Muscle layer of colon (tissue), 2 donors: ENCODE data around the gene CBX6.

Experiments used
- H3K27ac ChIP-seq: one replicate; pipeline ENCODE4 v1.7.0; 2013; ENCODE audit warnings: low read depth, mild to moderate bottlenecking, low read length, moderate library complexity
- H3K27me3 ChIP-seq, 2 donors: one replicate each; pipeline ENCODE4 v1.7.0; 2013; ENCODE audit warnings: low read length in 2 of 2, mild to moderate bottlenecking in 2 of 2; ENCODE audit not compliant: insufficient read depth in 2 of 2, control insufficient read depth in 1 of 2
- H3K36me3 ChIP-seq: one replicate; pipeline ENCODE4 v1.7.0; 2013; ENCODE audit warnings: mild to moderate bottlenecking, low read length; ENCODE audit not compliant: insufficient read depth
- H3K4me1 ChIP-seq: one replicate; pipeline ENCODE4 v1.7.0; 2013; ENCODE audit warnings: mild to moderate bottlenecking, low read length; ENCODE audit not compliant: insufficient read depth
- H3K4me3 ChIP-seq, 2 donors: one replicate each; pipeline ENCODE4 v1.7.0; 2013; ENCODE audit warnings: low read length in 2 of 2, low read depth in 1 of 2, mild to moderate bottlenecking in 1 of 2, moderate library complexity in 1 of 2
- H3K9ac ChIP-seq: one replicate; pipeline ENCODE4 v1.7.0; 2013; ENCODE audit warnings: low read length
- H3K9me3 ChIP-seq: one replicate; pipeline ENCODE4 v1.7.0; 2013; ENCODE audit warnings: mild to moderate bottlenecking, low read length
- donor health status: abdominal sarcoma.
- donor health status: Adenocarcinoma of cecum.

Gene CBX6

DNA sequence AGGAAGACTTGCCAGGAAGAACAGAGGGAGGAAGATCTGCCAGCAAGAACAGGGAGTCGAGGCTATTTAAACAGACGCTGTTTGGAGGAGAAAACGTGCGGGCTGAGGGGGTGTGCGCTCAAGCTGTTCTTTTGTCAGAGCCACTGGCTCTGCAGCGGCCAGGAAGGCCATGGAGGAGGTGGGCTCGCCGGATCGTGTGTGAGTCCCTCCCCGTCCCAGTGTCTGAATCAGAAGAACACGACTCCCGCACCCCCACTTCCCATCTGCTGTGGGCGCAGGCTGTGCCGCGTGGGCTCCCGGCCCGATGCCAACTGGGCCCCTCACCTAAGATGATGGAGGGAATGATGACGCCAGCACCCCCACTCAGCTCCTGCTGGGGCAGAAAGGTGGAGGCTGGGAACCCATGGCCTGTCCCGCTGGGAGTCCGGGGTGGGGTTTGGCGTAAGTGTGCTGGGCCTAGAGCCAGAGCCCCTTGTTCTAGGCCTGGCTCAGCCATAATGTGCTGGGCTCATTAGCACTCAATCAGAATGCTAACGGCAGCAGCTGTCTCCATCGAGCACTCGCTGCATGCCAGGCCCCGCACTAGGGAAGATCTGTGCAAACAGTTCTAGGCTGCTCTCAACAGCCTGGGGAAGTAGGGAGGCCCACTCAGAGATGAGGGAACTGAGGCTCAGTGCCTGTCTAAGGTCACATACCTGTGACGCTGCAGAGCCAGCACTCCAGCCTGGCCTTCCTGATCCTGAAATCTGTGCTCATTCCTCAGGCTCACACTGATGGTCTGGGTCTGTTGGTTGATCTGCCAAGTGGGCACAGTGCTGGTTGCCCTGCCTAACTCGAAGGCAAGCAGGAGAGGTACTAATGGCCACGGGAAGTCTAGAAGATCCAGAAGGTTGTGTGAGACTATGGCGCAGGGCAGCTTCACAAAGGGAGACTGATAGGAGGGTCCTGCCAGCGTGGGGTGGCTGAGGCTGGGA is 39.7 kb downstream of the CBX6 start:
- no peaks in the 10 kb centered on the region for H3K4me1 ChIP-seq
- no peak overlapping the region for H3K9ac ChIP-seq
- H3K27me3 ChIP-seq = no peaks in the 10 kb centered on the region
- peaks cover 4% of the 10 kb centered on the region for H3K36me3 ChIP-seq
- no peak overlapping the region for H3K27ac ChIP-seq
- no peak overlapping the region for H3K4me3 ChIP-seq
- H3K9me3 ChIP-seq = no peaks in the 10 kb centered on the region

DNA sequence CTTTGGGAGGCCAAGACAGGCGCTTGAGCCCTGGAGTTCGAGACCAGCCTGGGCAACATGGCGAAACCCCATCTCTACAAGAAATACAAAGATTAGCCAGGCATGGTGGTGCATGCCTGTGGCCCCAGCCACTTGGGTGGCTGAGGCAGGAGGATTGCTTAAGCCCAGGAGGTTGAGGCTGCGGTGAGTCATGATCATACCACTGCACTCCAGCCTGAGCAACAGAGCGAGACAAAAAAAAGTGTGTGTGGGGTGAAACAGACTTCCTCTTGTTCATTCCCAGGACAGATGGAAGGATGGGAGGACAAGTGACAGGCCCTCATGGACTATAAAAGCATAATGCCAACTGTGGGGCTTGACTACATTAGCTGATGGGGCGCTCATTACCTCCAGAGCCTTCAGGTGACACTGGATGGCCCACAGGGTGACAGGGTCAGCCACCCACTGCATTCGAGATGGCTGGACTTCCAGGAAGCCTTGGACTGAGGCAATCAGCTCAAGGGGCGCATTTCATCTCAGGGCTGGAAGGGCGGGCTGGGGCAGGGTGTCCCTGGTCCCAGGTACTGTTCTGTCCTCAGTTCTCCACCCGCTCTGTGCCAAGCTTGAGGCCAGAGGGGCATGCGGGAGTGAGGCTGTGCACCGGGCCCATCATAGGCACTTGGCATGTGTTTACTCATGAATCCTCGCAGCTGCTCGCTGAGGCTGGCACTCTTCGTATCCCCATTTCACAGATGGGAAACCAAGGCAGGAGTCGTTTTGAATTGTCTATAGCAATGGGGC is 40.7 kb downstream of the CBX6 start:
- Histone ChIP-seq H3K4me3 (no peak overlapping the region), H3K27me3 (no peaks in the 10 kb centered on the region), H3K36me3 (peaks cover 3% of the 10 kb centered on the region), H3K27ac (no peak overlapping the region), H3K9me3 (no peaks in the 10 kb centered on the region), H3K9ac (no peak overlapping the region), H3K4me1 (no peaks in the 10 kb centered on the region)

DNA sequence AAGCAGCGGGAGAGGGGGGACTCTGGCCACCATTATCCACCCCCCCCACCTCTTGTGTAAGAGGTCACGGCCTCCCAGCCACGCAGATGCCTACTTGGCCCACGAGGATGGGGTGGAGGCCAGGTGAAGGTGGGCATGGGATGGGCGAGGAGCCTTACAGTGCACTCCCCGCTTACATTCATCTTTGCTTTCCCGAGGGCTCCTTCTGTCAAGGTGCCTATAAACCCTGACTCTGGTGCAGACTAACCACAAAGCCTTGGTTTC is 41.2 kb downstream of the CBX6 start:
- Histone ChIP-seq H3K27ac (no peak overlapping the region), H3K27me3 (no peaks in the 10 kb centered on the region), H3K9ac (no peak overlapping the region), H3K36me3 (no peaks in the 10 kb centered on the region), H3K4me1 (no peaks in the 10 kb centered on the region), H3K4me3 (no peak overlapping the region), H3K9me3 (no peaks in the 10 kb centered on the region)

DNA sequence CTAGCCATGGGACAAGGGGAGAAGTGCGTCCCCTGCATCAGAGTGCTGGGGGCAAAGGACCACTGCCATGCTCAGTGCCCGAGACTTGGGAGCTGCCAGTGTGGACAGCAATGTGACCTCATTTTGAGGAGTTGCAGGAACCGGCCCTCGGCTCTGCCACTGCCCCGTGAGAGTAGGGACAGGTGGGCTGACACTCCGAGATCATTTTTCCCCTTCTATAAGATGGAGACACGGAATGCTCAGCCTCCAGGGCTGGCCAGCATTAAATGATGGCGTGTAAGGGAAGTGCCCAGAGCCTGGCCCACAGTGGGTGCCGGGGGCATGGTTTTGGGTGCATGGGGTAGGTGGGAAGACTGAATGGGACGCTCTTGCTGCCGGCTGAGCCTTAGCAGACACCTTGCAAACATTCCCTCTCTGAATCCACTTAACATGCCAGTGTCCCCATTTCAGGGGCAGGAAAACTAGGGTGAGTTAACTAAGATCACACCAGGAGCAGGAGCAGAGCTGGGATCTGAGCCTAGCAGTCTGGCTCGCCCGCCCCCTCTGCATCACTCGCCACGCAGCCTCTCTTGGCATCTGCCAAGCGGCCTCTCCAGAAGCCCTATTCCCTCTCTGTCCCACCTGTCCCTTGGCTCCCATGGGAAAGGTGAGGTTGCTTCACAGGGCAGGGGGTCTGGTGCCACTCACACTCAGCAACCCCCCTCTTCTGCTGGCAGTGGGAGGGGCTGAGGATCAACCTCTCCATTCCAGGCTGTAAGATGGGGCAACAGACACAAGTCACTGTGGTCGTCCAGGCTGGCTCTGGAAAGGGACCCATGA is 41.8 kb downstream of the CBX6 start:
- Histone ChIP-seq H3K27ac (no peak overlapping the region), H3K4me3 (no peak overlapping the region), H3K36me3 (no peaks in the 10 kb centered on the region), H3K4me1 (no peaks in the 10 kb centered on the region), H3K27me3 (no peaks in the 10 kb centered on the region), H3K9ac (no peak overlapping the region), H3K9me3 (no peaks in the 10 kb centered on the region)

DNA sequence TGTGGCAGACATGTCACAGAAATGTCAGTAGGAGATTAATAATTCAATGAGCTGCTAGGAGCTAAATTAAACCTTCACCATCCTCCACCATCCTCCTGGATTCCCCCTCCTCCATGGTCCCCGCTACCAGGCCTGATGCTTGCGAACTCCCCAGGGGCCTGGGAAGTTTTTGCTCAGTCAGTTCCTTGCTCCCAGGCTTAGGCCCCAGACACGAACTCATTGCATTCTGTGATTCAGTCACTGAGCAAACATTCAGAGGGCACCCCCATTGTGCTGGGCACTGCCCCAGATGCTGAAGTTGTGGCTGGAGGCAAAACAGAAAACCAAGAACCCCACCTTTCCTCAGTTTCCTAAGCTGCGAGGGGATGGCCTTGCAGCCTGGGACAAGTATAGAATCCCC is 42.5 kb downstream of the CBX6 start:
- Histone ChIP-seq H3K9ac (no peak overlapping the region), H3K9me3 (no peaks in the 10 kb centered on the region), H3K36me3 (no peaks in the 10 kb centered on the region), H3K4me3 (no peak overlapping the region), H3K27ac (no peak overlapping the region), H3K4me1 (no peaks in the 10 kb centered on the region), H3K27me3 (no peaks in the 10 kb centered on the region)

DNA sequence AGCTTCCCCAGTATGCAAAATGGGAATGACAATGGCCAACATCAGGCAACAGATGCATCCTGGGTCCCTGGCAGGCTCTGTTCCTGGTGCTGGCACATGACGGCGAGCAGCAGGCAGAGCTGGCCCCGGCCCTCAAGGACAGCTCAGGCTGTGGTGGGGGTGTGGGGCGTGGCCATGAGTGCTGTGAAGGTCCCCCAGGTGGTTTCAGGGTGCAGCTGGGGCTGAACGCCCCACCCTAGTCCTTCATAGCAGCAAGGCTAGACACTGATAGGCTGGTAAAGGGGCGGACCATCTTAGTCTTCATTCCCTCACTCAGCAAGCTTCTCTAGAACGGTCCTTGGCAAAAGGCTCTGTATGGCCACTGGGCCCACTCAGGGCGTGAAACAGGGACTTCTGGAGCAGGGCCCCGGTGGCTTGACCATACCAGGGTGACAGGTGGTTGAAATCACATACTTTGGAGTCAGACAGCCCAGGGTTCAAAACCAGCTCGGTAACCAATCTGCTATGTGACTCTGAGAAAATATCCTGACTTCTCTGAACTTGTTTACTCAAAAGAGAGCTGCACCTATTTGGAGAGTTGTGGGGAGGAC is 43.3 kb downstream of the CBX6 start:
- Histone ChIP-seq H3K4me1 (no peaks in the 10 kb centered on the region), H3K36me3 (no peaks in the 10 kb centered on the region), H3K9ac (no peak overlapping the region)

DNA sequence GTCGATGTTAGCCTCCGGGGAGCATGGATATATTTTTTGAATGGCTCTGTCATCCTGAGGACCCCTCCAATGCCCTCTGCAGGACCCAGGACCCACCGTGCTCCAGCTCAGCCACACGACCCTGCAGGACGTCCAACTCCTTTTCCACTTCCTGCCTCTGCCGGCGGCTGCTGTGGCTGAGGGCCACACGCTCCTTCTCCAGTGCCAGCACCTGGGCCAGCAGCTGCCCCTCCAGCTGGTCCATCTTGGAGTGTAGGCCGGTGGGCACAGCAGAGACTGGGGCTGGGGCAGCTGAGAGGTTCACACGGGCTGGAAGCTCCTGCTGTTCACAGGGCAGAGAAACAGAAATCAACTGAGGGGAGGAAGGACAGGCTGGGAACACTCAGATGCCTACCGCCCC is 43.8 kb downstream of the CBX6 start:
- Histone ChIP-seq H3K9ac (no peak overlapping the region), H3K27ac (no peak overlapping the region), H3K36me3 (no peaks in the 10 kb centered on the region), H3K4me1 (no peaks in the 10 kb centered on the region), H3K9me3 (no peaks in the 10 kb centered on the region), H3K4me3 (no peak overlapping the region), H3K27me3 (no peaks in the 10 kb centered on the region)

More for the DNA sequence above, 43.3 kb downstream of the CBX6 start:
- Histone ChIP-seq H3K27me3 (no peaks in the 10 kb centered on the region), H3K27ac (no peak overlapping the region), H3K4me3 (no peak overlapping the region), H3K9me3 (no peaks in the 10 kb centered on the region)

DNA sequence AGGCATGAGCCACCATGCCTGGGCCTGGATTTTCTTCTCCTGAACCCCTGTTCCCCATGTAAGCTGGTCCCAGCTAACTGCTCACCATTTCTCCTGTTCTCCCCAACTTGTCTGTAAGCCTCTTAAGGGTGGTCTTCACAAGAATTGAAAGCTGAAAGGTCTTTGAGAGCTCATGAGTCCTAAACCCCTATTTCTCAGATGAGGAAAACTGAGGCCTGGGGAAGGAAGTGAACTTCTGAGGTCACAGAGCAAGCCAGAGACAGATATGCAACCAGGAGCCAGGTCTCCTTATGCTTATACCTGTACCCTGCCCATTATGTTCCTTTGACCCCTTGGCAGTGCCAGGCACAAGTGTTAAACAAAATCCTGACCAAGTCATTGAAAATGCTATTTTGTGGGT is 44.5 kb downstream of the CBX6 start:
- Histone ChIP-seq H3K27ac (no peak overlapping the region), H3K27me3 (no peaks in the 10 kb centered on the region), H3K9me3 (no peaks in the 10 kb centered on the region), H3K4me1 (no peaks in the 10 kb centered on the region), H3K36me3 (no peaks in the 10 kb centered on the region), H3K9ac (no peak overlapping the region), H3K4me3 (no peak overlapping the region)

DNA sequence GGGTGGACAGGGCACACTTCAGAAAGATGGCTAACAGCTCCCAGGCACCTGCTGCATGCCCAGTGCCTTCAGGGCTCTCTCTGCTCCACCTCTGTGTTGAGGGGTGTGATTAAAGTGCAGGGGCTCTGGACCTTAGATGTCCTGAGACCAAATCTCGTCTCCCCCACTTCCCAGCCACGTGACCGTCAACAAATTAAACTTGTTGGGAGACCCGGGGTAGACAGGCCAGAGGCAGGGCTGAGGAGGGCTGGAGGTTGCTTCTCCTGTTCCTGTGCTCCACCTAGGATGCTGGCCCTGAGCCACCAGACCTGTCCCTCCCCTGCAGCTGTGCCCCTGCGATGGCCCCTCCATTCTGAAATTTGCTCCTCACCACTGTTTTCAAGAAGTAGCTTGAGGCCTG is 45.2 kb downstream of the CBX6 start:
- H3K9me3 ChIP-seq = no peaks in the 10 kb centered on the region
- H3K9ac ChIP-seq = no peak overlapping the region
- H3K36me3 ChIP-seq = no peaks in the 10 kb centered on the region
- H3K4me3 ChIP-seq = no peak overlapping the region
- H3K4me1 ChIP-seq = no peaks in the 10 kb centered on the region
- no peak overlapping the region for H3K27ac ChIP-seq
- no peaks in the 10 kb centered on the region for H3K27me3 ChIP-seq

DNA sequence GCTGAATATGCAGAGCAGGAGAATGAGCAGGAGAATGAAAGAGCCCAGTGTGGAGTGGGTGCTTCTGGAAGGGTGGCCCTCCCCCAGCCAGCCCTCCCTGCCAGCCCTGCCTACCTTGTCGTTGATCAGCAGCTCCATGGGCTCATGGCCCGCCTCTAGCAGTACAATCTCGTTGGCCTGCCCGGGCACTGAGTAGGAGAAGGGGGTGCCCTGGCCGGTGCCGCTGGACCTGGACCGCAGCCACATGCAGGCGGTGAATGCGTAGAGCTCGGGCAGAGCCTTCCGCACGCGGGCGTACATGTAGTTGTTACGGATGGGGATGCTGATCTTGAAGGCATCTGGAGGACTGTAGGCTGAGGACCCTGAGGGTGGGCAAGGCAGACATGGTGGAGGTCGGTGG is 45.6 kb downstream of the CBX6 start:
- H3K9ac ChIP-seq = no peak overlapping the region
- no peaks in the 10 kb centered on the region for H3K27me3 ChIP-seq

DNA sequence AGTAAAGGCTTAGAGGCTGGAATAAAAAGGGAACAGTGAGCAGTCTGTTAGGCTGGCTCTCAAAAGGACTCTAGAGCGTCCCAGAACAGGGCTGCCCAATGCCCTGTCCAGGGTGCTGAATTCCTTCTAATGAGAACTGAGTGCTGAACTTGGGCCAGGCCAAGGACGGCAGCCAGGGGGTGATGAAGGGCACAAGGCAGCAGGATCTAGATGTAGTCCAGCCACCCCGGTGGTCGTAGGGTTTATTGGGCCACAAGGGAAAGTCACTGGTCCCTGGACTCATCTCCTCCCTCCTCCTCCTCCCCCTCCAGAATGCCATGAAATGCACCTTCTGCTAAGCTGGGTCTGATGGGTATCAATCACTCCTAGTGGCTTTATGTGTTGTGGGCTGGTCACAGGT is 47.4 kb downstream of the CBX6 start:
- no peaks in the 10 kb centered on the region for H3K27me3 ChIP-seq
- H3K4me1 ChIP-seq = no peaks in the 10 kb centered on the region
- no peak overlapping the region for H3K4me3 ChIP-seq
- no peaks in the 10 kb centered on the region for H3K36me3 ChIP-seq
- H3K27ac ChIP-seq = no peak overlapping the region
- H3K9ac ChIP-seq = no peak overlapping the region
- H3K9me3 ChIP-seq = no peaks in the 10 kb centered on the region

More for the DNA sequence above, 45.6 kb downstream of the CBX6 start:
- Histone ChIP-seq H3K36me3 (no peaks in the 10 kb centered on the region), H3K9me3 (no peaks in the 10 kb centered on the region), H3K27ac (no peak overlapping the region), H3K4me1 (no peaks in the 10 kb centered on the region), H3K4me3 (no peak overlapping the region)
